Karpas-422 (cell line): ENCODE data around the gene NDRG2. TPM values are rescaled to one million over a fixed set of nuclear protein-coding genes. Genes with fewer than 3 reads are reported as not detected.
"Not testable (repeated sequence)": the region's sequence is repeated elsewhere in the genome, so short reads cannot be mapped to it uniquely, and the experiment has no call there.

Experiments used
- DNase-seq: peaks from one replicate; pipeline ENCODE4 v3.0.0-alpha.2; 2015
- H2AFZ ChIP-seq: fragments of 200-600 bp; sonication (generic); 2 replicates; pipeline ENCODE4 v1.6.1; 2014; ENCODE audit warnings: antibody characterized with exemption, low read length, mixed read lengths
- H3K27ac ChIP-seq: fragments of 200-600 bp; sonication (generic); 2 replicates; pipeline ENCODE4 v1.5.1; 2014; ENCODE audit warnings: mild to moderate bottlenecking, low read length, moderate library complexity
- H3K27me3 ChIP-seq: fragments of 200-600 bp; sonication (generic); 2 replicates; pipeline ENCODE4 v1.6.1; 2014; ENCODE audit warnings: low read length, mixed read lengths
- H3K36me3 ChIP-seq: fragments of 200-600 bp; sonication (generic); 2 replicates; pipeline ENCODE4 v1.6.1; 2014; ENCODE audit warnings: low read length, mixed read lengths; ENCODE audit not compliant: insufficient read depth
- H3K4me1 ChIP-seq: fragments of 200-600 bp; sonication (generic); 2 replicates; pipeline ENCODE4 v1.6.1; 2014; ENCODE audit warnings: mild to moderate bottlenecking, low read length, mixed read lengths
- H3K4me2 ChIP-seq: fragments of 200-600 bp; sonication (generic); 2 replicates; pipeline ENCODE4 v1.6.1; 2014; ENCODE audit warnings: low read length, low read depth, mild to moderate bottlenecking; ENCODE audit not compliant: poor library complexity, severe bottlenecking
- H3K4me3 ChIP-seq: fragments of 200-600 bp; sonication (generic); 2 replicates; pipeline ENCODE4 v1.5.1; 2014; ENCODE audit warnings: mild to moderate bottlenecking, antibody characterized with exemption, low read length, mixed read lengths
- H3K79me2 ChIP-seq: fragments of 200-600 bp; sonication (generic); 2 replicates; pipeline ENCODE4 v1.6.1; 2014; ENCODE audit warnings: mild to moderate bottlenecking, low read length, mixed read lengths
- H3K9ac ChIP-seq: fragments of 200-600 bp; sonication (generic); 2 replicates; pipeline ENCODE4 v1.6.0; 2014; ENCODE audit warnings: low read length
- H3K9me2 ChIP-seq: fragments of 200-600 bp; sonication (generic), shearing (Covaris generic); replicated peaks from 2 replicates; pipeline ENCODE4 v1.6.0; 2014; ENCODE audit warnings: mild to moderate bottlenecking, low read length, moderate library complexity; ENCODE audit not compliant: insufficient read depth
- H3K9me3 ChIP-seq: fragments of 300-700, 200-600 bp; sonication (generic); 2 replicates; pipeline ENCODE4 v1.6.1; 2014; ENCODE audit warnings: low read length, mixed read lengths
- H4K20me1 ChIP-seq: fragments of 200-600 bp; sonication (generic); 2 replicates; pipeline ENCODE4 v1.6.1; 2014; ENCODE audit warnings: mild to moderate bottlenecking, antibody characterized with exemption, low read length, low read depth; ENCODE audit not compliant: insufficient read depth
- total RNA-seq: library from RNA; depleted of rRNA; stranded (reverse); fragments of >200 nt; shearing (Covaris generic); gene quantifications from 2 replicates; pipeline ENCODE4 v1.2.3, GENCODE V29; 2014; ENCODE audit warnings: low replicate concordance

NDRG2 gene
- total RNA-seq, 1 experiment from 2014 or later, result not detected

- H3K9me2 ChIP-seq, result no peaks in the 10 kb centered on the region
- H4K20me1 ChIP-seq, result no peaks in the 10 kb centered on the region
These were observed 9.5 kb downstream of the NDRG2 start for GRCh38 chr14:21015312-21015711.

GRCh38 chr14:21014761-21015190 is 10.1 kb downstream of the NDRG2 start:
- no peak overlapping the region for H2AFZ ChIP-seq

More at GRCh38 chr14:21015312-21015711, 9.5 kb downstream of the NDRG2 start:
- Histone ChIP-seq H3K27ac (no peak overlapping the region), H2AFZ (no peak overlapping the region), H3K4me3 (no peak overlapping the region), H3K79me2 (no peaks in the 10 kb centered on the region), H3K4me1 (no peaks in the 10 kb centered on the region), H3K27me3 (no peaks in the 10 kb centered on the region; the same call in 1 of the 2 replicates), H3K36me3 (no peaks in the 10 kb centered on the region), H3K4me2 (no peak overlapping the region), H3K9ac (no peak overlapping the region), H3K9me3 (no peaks in the 10 kb centered on the region)
- DNase-seq, result no peak

DNA sequence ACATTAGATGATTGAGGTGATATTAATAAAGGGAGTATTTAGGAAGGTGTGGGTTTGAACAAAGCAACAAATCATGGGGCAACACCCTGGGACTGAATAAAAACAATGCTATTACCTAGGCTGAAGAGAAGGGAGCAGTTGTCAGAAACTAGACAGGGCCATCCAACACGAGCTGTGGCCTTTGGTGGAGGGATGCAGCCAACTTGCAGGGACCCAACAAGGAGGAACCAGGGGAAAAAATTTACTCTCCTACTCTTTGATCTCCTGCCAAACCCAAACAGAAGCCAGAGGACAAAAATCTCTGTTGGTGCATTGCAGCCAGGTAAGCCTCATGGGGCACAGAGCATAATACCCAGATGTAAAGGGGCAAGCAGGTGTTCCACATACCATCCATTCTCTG is 13.7 kb downstream of the NDRG2 start:
- H3K9me3 ChIP-seq, result no peaks in the 10 kb centered on the region
- no peaks in the 10 kb centered on the region; the same call in 1 of the 2 replicates for H3K27me3 ChIP-seq
- no peak overlapping the region for H2AFZ ChIP-seq
- H3K9ac ChIP-seq, result no peak overlapping the region
- H3K79me2 ChIP-seq, result no peaks in the 10 kb centered on the region
- DNase-seq, result no peak
- peaks cover 1% of the 10 kb centered on the region; the same call in 1 of the 2 replicates for H3K4me1 ChIP-seq
- H3K27ac ChIP-seq, result no peak overlapping the region
- H3K9me2 ChIP-seq, result no peaks in the 10 kb centered on the region
- no peaks in the 10 kb centered on the region for H4K20me1 ChIP-seq
- H3K4me3 ChIP-seq, result no peak overlapping the region
- no peak overlapping the region for H3K4me2 ChIP-seq
- no peaks in the 10 kb centered on the region for H3K36me3 ChIP-seq

More at GRCh38 chr14:21014761-21015190, 10.1 kb downstream of the NDRG2 start:
- peak; percentile 90 for DNase-seq
- Histone ChIP-seq H3K9me3 (no peaks in the 10 kb centered on the region), H3K4me3 (no peak overlapping the region), H3K79me2 (no peaks in the 10 kb centered on the region), H3K9me2 (no peaks in the 10 kb centered on the region), H3K4me2 (no peak overlapping the region), H3K9ac (no peak overlapping the region), H3K4me1 (no peaks in the 10 kb centered on the region), H3K27ac (no peak overlapping the region), H3K36me3 (no peaks in the 10 kb centered on the region), H3K27me3 (no peaks in the 10 kb centered on the region; the same call in 1 of the 2 replicates), H4K20me1 (no peaks in the 10 kb centered on the region)

DNA sequence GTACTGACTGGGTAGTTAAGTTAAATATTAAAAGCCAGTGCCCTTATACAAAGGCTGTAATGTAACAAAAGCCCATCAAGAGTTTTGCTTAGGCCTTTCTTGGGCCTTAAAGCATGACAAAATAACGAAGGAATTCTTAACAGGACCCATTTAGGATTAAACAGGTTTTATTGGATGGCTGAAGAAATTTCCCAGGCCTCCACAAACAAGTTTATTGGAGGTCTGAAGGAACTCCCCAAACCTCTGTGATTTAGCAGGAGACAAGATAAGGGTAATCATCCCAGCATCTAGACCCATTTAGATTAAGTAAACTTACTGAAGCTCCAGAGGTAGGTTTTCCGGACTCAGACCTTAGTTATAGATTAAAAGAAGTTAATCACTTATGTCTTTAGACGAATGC is 15.1 kb downstream of the NDRG2 start:
- not testable (repeated sequence) for H4K20me1 ChIP-seq, H3K4me3 ChIP-seq, H3K27ac ChIP-seq, H3K27me3 ChIP-seq, H3K9me3 ChIP-seq, H3K9me2 ChIP-seq, H3K9ac ChIP-seq, DNase-seq, H3K79me2 ChIP-seq, H3K36me3 ChIP-seq, H2AFZ ChIP-seq, H3K4me2 ChIP-seq, H3K4me1 ChIP-seq

DNA sequence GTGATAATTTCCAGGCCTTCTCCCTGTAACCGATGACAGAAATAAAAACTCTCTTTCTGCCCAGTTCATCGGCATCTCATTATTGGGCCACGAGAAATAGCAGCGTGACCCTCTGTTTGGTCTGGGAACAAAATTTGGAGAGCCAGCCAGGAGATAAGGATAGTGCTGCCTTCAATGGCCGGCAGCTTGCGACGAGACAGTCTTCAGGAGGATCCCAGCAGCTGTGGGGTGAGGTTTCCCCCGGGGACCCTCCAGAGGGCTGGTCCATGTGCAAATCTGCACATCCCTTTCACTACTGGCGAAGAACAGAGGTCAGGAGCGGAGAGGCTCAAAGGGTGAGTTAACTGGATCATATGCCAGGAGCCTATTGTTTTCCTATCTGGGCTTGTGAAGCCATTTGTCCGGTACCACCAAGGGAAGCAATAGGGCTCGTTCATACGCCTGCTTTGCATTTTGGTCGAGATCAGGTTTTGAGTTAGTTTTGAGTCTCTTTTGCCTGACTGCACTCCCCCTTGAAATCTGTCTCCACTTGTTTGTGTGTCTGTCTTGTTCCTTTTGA is 21.0 kb downstream of the NDRG2 start:
- Histone ChIP-seq H3K4me3 (no peak overlapping the region), H3K9me3 (no peaks in the 10 kb centered on the region), H3K36me3 (no peaks in the 10 kb centered on the region), H3K9ac (no peak overlapping the region), H2AFZ (no peak overlapping the region), H3K4me2 (no peak overlapping the region), H3K9me2 (no peaks in the 10 kb centered on the region), H3K79me2 (no peaks in the 10 kb centered on the region), H4K20me1 (no peaks in the 10 kb centered on the region), H3K27me3 (no peaks in the 10 kb centered on the region), H3K4me1 (peaks cover 5% of the 10 kb centered on the region), H3K27ac (no peak overlapping the region)
- no peak for DNase-seq

DNA sequence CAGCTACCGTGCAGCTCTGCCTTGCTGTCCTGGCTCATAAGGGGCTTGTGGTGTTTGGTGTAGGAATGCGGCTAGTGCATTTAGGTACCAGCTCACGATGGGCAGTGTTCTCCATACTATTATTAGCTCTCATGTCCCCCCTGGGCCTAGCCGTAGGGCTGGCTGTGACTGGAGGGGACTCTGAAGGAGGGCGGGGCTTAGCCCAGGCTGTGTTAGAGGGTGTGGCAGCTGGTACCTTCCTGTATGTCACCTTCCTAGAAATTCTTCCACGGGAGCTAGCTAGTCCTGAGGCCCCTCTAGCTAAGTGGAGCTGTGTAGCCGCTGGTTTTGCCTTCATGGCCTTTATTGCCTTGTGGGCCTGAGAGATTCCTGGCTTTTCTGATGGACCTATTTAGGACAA is 23.6 kb downstream of the NDRG2 start:
- Histone ChIP-seq H4K20me1 (no peaks in the 10 kb centered on the region), H3K4me2 (no peak overlapping the region), H2AFZ (no peak overlapping the region), H3K4me3 (no peak overlapping the region), H3K79me2 (no peaks in the 10 kb centered on the region), H3K4me1 (peaks cover 4% of the 10 kb centered on the region), H3K36me3 (0 out of 2 replicates have a peak, but pooled peaks cover 2% of the 10 kb centered on the region), H3K27me3 (no peaks in the 10 kb centered on the region), H3K27ac (no peak overlapping the region), H3K9me2 (no peaks in the 10 kb centered on the region), H3K9me3 (no peaks in the 10 kb centered on the region), H3K9ac (no peak overlapping the region)
- DNase-seq, result no peak

- H3K4me2 ChIP-seq, result no peak overlapping the region
- no peaks in the 10 kb centered on the region for H3K4me1 ChIP-seq
- no peaks in the 10 kb centered on the region for H3K27me3 ChIP-seq
- H3K36me3 ChIP-seq, result peaks cover 18% of the 10 kb centered on the region; the same call in 1 of the 2 replicates
- H3K79me2 ChIP-seq, result no peaks in the 10 kb centered on the region
- H3K9ac ChIP-seq, result no peak overlapping the region
- no peak overlapping the region for H3K27ac ChIP-seq
- H3K9me3 ChIP-seq, result no peaks in the 10 kb centered on the region
- H3K4me3 ChIP-seq, result no peak overlapping the region
- no peaks in the 10 kb centered on the region for H3K9me2 ChIP-seq
- DNase-seq, result no peak
- H2AFZ ChIP-seq, result no peak overlapping the region
- H4K20me1 ChIP-seq, result no peaks in the 10 kb centered on the region
These were observed 25.3 kb downstream of the NDRG2 start for GRCh38 chr14:20999591-20999990.

GRCh38 chr14:20998674-20999366 is 26.0 kb downstream of the NDRG2 start, which contains the start of gene SLC39A2:
SLC39A2 (plus strand) TSS chr14:20999293; CDS start chr14:20999447, 154 bp downstream.
- H2AFZ ChIP-seq, result no peak within 1 kb of the TSS
- H3K79me2 ChIP-seq, result no peaks in the 10 kb centered on the region
- no peaks in the 10 kb centered on the region for H4K20me1 ChIP-seq
- H3K9ac ChIP-seq, result no peak within 1 kb of the TSS
- H3K9me2 ChIP-seq, result no peaks in the 10 kb centered on the region
- H3K4me2 ChIP-seq, result no peak within 1 kb of the TSS
- no peaks in the 10 kb centered on the region for H3K27me3 ChIP-seq
- H3K27ac ChIP-seq, result no peak within 1 kb of the TSS
- H3K4me1 ChIP-seq, result no peaks in the 10 kb centered on the region
- peaks cover 26% of the 10 kb centered on the region; the same call in 1 of the 2 replicates for H3K36me3 ChIP-seq
- DNase-seq, result no peak
- H3K4me3 ChIP-seq, result no peak within 1 kb of the TSS
- no peaks in the 10 kb centered on the region for H3K9me3 ChIP-seq
